Uterus (tissue), 4 donors: ENCODE results near the gene IL17A. TPM values are rescaled to one million over a fixed set of nuclear protein-coding genes. Genes with fewer than 3 reads are reported as not detected.
"Not testable (repeated sequence)": the region's sequence is repeated elsewhere in the genome, so short reads cannot be mapped to it uniquely, and the experiment has no call there.

Experiments
- DNase-seq, 2 donors: peaks; one replicate each; pipeline ENCODE4 v3.0.0-alpha.2; 2019 to 2020
- H3K27ac ChIP-seq, 2 donors: fragments of 200-600 bp; sonication (generic); 1 replicate in 1 of 2; 2 replicates in 1 of 2; pipeline ENCODE4 v1.5.1; 2016 to 2018
- H3K27me3 ChIP-seq, 2 donors: fragments of 200-600 bp; sonication (generic); one replicate each; pipeline ENCODE4 v1.5.1; 2018 to 2019; ENCODE audit warnings: control low read depth in 1 of 2
- H3K36me3 ChIP-seq, 2 donors: fragments of 200-600 bp; sonication (generic); one replicate each; pipeline ENCODE4 v1.5.1; 2019; ENCODE audit warnings: control low read depth in 1 of 2
- H3K4me1 ChIP-seq, 2 donors: fragments of 200-600 bp; sonication (generic); one replicate each; pipeline ENCODE4 v1.5.1; 2018 to 2019; ENCODE audit warnings: control low read depth in 1 of 2
- H3K4me3 ChIP-seq, 2 donors: fragments of 200-600 bp; sonication (generic); 1 replicate in 1 of 2; 2 replicates in 1 of 2; pipeline ENCODE4 v1.5.1; 2018 to 2019; ENCODE audit warnings: mild to moderate bottlenecking in 1 of 2
- H3K9me3 ChIP-seq, 2 donors: fragments of 200-600 bp; sonication (generic); one replicate each; pipeline ENCODE4 v1.5.1; 2019; ENCODE audit warnings: control low read depth in 1 of 2
- CTCF ChIP-seq, 4 experiments: fragments of 200-600 bp in 2 of 4; fragments of 450-650 bp in 2 of 4; sonication (generic) in 2 of 4; IDR thresholded peaks; one replicate each; pipeline ENCODE4 v1.5.1; 2016 to 2019; ENCODE audit warnings: antibody characterized with exemption in 4 of 4, mild to moderate bottlenecking in 2 of 4, moderate library complexity in 1 of 4
- POLR2A ChIP-seq, 2 donors: fragments of 450-650 bp; IDR thresholded peaks; one replicate each; pipeline ENCODE4 v1.6.1; 2016; ENCODE audit warnings: antibody characterized with exemption in 2 of 2, mild to moderate bottlenecking in 1 of 2, moderate library complexity in 1 of 2
- intact Hi-C: fragments of 100-400 bp; cut with DNase I; formaldehyde crosslinking; loops from one replicate; pipeline ENCODE4 v1.15.1; 2023; ENCODE audit warnings: low total_unique reads
- total RNA-seq, 4 donors: library from RNA; depleted of rRNA in 3 of 4; stranded (reverse); fragments of >200 nt in 3 of 4; gene quantifications; one replicate each; pipeline versions ENCODE4 v1.1.0 to v1.2.4, GENCODE V29; 2014 to 2023
- donor health status: DM: yes; HTN: yes; CAD: no.

Gene IL17A
- total RNA-seq, 4 donors from 2014 or later, result 0.40 TPM; not detected in 3

- Histone ChIP-seq H3K36me3 (no peaks in the 10 kb centered on the region), H3K4me1 (no peaks in the 10 kb centered on the region), H3K9me3 (no peaks in the 10 kb centered on the region), H3K4me3 (no peak overlapping the region), H3K27ac (no peak overlapping the region), H3K27me3 (no peaks in the 10 kb centered on the region)
- DNase-seq, result no peak
- no peak for TF ChIP-seq POLR2A (IDR thresholded peaks at IDR 0.05)
- TF ChIP-seq CTCF (IDR thresholded peaks at IDR 0.05), result no peak
- intact Hi-C loops, result no loop called here
These were observed 21.7 kb upstream of the IL17A start for GRCh38 chr6:52164319-52165094.

- Histone ChIP-seq H3K4me1 (no peaks in the 10 kb centered on the region), H3K27ac (no peak overlapping the region), H3K27me3 (no peaks in the 10 kb centered on the region), H3K36me3 (no peaks in the 10 kb centered on the region), H3K9me3 (no peaks in the 10 kb centered on the region), H3K4me3 (no peak overlapping the region)
- TF ChIP-seq POLR2A (IDR thresholded peaks at IDR 0.05), result no peak
- no peak for TF ChIP-seq CTCF (IDR thresholded peaks at IDR 0.05)
- intact Hi-C loops, result no loop called here
- no peak for DNase-seq
These were observed 18.9 kb upstream of the IL17A start for GRCh38 chr6:52167267-52167666.

GRCh38 chr6:52168351-52168750 lies 17.8 kb upstream of the IL17A start:
- H3K4me1 ChIP-seq, H3K4me3 ChIP-seq, intact Hi-C loops, H3K27me3 ChIP-seq, H3K9me3 ChIP-seq, H3K36me3 ChIP-seq, DNase-seq, H3K27ac ChIP-seq: not testable (repeated sequence)

GRCh38 chr6:52174118-52174517 lies 12.1 kb upstream of the IL17A start:
- Histone ChIP-seq H3K4me3 (no peak overlapping the region), H3K4me1 (no peaks in the 10 kb centered on the region), H3K27ac (no peak overlapping the region), H3K36me3 (no peaks in the 10 kb centered on the region), H3K27me3 (no peaks in the 10 kb centered on the region), H3K9me3 (no peaks in the 10 kb centered on the region)
- TF ChIP-seq POLR2A (IDR thresholded peaks at IDR 0.05), result no peak
- no peak for TF ChIP-seq CTCF (IDR thresholded peaks at IDR 0.05)
- DNase-seq, result no peak
- intact Hi-C loops, result no loop called here

- H3K27ac ChIP-seq, result no peak overlapping the region
- intact Hi-C loops, result no loop called here
- no peaks in the 10 kb centered on the region for H3K36me3 ChIP-seq
- H3K9me3 ChIP-seq, result no peaks in the 10 kb centered on the region
- no peak for DNase-seq
- H3K4me3 ChIP-seq, result no peak overlapping the region
- no peaks in the 10 kb centered on the region for H3K27me3 ChIP-seq
- TF ChIP-seq POLR2A (IDR thresholded peaks at IDR 0.05) (no peak), CTCF (IDR thresholded peaks at IDR 0.05) (no peak)
- H3K4me1 ChIP-seq, result no peaks in the 10 kb centered on the region
These were observed 9.6 kb upstream of the IL17A start for GRCh38 chr6:52176550-52176949.
